Transverse colon (tissue), 4 donors: Measurements from ENCODE around the gene SNX11.

Experiments
- POLR2AphosphoS5 ChIP-seq, 3 donors: sonication (generic); formaldehyde crosslinking; IDR thresholded peaks; one replicate each; pipeline ENCODE4 v1.6.1; 2016; ENCODE audit warnings: antibody characterized with exemption in 3 of 3
- TF ChIP-seq, protein P1 (sequence below), 5 experiments: fragments of 200-600 bp in 3 of 5; fragments of 450-650 bp in 2 of 5; sonication (generic) in 3 of 5; IDR thresholded peaks; 1 replicate in 2 of 5; 2 replicates in 3 of 5; pipeline ENCODE4 v1.5.1; 2016 to 2017; ENCODE audit warnings: antibody characterized with exemption in 5 of 5, inconsistent platforms in 3 of 5, mild to moderate bottlenecking in 2 of 5, moderate library complexity in 1 of 5

DNA sequence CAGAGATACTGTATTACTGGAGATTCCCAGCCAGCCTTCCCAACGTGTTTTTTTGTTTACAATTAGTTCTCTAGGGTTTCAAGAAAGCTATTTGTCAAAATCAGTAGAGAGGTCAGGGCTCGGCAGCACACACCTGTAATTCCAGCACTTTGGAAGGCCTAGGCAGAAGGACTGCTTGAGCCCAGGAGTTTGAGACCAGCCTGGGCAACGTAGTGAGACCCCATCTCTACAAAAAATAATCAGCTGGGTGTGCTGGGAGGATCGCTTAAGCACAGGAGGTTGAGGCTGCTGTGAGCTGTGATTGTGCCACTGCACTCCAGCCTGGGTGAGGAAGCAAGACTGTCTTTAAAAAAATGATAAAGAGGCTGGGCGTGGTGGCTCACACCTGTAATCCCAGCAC, 25.7 kb upstream of the SNX11 start:
- no peak for TF ChIP-seq POLR2AphosphoS5 (IDR thresholded peaks at IDR 0.05)
- TF ChIP-seq, protein P1, sequence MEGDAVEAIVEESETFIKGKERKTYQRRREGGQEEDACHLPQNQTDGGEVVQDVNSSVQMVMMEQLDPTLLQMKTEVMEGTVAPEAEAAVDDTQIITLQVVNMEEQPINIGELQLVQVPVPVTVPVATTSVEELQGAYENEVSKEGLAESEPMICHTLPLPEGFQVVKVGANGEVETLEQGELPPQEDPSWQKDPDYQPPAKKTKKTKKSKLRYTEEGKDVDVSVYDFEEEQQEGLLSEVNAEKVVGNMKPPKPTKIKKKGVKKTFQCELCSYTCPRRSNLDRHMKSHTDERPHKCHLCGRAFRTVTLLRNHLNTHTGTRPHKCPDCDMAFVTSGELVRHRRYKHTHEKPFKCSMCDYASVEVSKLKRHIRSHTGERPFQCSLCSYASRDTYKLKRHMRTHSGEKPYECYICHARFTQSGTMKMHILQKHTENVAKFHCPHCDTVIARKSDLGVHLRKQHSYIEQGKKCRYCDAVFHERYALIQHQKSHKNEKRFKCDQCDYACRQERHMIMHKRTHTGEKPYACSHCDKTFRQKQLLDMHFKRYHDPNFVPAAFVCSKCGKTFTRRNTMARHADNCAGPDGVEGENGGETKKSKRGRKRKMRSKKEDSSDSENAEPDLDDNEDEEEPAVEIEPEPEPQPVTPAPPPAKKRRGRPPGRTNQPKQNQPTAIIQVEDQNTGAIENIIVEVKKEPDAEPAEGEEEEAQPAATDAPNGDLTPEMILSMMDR (IDR thresholded peaks at IDR 0.05) = no peak
